ENCODE data around the gene KDM4B. TPM values are rescaled to one million over a fixed set of nuclear protein-coding genes. Genes with fewer than 3 reads are reported as not detected.

Gene KDM4B
- total and polyA plus RNA-seq, 12 donors: 12.4 to 35.8 (median 30.3) TPM

DNA sequence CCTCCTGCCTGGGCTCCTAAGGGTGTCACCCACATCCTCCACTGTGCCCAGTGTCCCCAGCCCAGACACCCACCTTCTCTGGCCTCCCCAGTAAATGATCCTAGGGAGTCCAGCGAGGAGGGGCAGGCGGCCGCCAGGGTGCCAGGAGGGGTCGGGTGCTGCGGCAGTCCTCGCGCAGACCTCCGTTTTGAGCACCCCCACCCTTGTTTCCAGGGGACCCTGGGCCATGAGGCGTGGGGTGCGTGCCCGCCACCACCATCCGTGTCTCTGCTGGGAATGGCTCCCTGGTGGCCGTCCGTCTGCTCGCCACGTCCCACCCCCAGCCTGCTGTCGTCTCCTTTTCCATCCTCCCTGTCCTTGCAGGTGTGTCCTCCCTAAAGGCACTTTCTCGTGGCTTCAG is 133.0 kb downstream of the KDM4B start:
- Histone ChIP-seq H3K4me1 (peaks cover 6 to 45% (median 34%) of the 10 kb centered on the region in 9 donors), H3K36me3 (peaks cover 0 to 47% (median 17%) of the 10 kb centered on the region in 9 donors), H3K4me3 (no peak overlapping the region), H3K27me3 (no peaks in the 10 kb centered on the region), H3K9me3 (peaks cover 0 to 32% (median 16%) of the 10 kb centered on the region in 11 donors), H3K27ac (peak overlapping the region in 2 of 10 donors; percentile 71 to 82)
- TF ChIP-seq, protein P1, sequence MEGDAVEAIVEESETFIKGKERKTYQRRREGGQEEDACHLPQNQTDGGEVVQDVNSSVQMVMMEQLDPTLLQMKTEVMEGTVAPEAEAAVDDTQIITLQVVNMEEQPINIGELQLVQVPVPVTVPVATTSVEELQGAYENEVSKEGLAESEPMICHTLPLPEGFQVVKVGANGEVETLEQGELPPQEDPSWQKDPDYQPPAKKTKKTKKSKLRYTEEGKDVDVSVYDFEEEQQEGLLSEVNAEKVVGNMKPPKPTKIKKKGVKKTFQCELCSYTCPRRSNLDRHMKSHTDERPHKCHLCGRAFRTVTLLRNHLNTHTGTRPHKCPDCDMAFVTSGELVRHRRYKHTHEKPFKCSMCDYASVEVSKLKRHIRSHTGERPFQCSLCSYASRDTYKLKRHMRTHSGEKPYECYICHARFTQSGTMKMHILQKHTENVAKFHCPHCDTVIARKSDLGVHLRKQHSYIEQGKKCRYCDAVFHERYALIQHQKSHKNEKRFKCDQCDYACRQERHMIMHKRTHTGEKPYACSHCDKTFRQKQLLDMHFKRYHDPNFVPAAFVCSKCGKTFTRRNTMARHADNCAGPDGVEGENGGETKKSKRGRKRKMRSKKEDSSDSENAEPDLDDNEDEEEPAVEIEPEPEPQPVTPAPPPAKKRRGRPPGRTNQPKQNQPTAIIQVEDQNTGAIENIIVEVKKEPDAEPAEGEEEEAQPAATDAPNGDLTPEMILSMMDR (IDR thresholded peaks at IDR 0.05): no peak
- intact Hi-C loops (cut with DNase I): no loop called here
- DNase-seq: no peak
- WGBS, 2 donors: 97% methylated on average over 18 of the region's 18 CpGs
- ATAC-seq: no peak

DNA sequence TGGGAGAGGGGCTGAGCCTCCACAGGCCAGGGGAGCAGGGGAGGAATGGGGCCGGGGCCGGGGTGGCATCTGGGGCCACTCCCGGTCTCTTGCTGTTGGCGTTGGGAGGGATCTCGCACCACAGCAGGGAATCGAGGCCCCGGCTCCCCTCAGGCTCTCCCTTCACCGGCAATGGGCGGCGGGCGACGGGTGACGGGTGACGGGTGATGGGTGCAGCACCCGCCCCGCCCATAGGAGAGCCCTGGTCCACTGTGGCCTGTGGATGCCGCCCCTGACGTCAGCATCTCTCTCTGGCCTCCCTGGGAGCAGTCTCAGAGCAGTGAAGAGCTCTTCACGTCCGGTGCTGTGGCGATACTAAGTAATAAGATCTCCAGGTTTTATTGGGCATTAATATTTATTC is 133.6 kb downstream of the KDM4B start:
- Histone ChIP-seq H3K27ac (peak overlapping the region in 7 of 10 donors; percentile 9 to 82 (median 61)), H3K4me1 (peaks cover 6 to 52% (median 39%) of the 10 kb centered on the region in 9 donors), H3K36me3 (peaks cover 0 to 47% (median 17%) of the 10 kb centered on the region in 9 donors), H3K4me3 (no peak overlapping the region), H3K9me3 (peaks cover 0 to 28% (median 16%) of the 10 kb centered on the region in 11 donors), H3K27me3 (no peaks in the 10 kb centered on the region)
- DNase-seq: no peak
- WGBS, 2 donors: 90 to 91% methylated on average over 21 of the region's 21 CpGs
- peak in 1 of 8 donors; percentile 14 for ATAC-seq
- TF ChIP-seq, protein P1 (IDR thresholded peaks at IDR 0.05): no peak
- intact Hi-C loops (cut with DNase I): no loop called here

DNA sequence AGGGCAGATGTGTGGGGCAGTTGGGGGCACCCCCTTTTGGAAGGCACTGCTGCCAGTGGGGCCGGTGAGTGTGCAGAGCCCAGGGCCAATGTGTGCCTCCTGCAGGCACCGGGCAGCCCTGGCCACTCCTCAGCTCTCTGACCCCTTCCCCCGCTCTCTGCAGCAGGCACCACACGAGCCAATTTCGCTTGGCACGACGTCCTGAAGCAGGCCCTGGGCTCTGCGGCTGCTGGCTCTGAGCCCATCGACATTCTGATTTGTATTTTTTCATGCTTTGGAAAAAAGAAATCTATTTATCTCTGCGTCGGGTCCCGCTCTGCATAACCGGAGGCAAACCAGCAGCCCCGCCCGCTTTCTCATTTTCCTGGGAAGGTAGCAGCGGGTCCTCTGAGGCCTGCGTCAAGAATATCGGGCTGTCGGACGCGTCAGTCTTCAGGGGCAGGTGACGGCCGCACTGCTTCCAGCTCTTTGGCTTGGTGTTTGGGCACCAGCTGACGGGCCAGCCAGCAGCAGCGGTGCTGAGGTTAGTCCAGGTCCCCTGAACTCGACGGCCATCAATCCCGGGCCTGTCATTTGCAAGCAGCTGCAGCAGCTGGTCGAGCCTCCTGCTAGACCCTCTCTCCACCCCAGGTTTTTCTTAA is 134.3 kb downstream of the KDM4B start:
- intact Hi-C loops (cut with DNase I): no loop called here
- Histone ChIP-seq H3K4me1 (peaks cover 6 to 58% (median 46%) of the 10 kb centered on the region in 9 donors), H3K4me3 (no peak overlapping the region), H3K9me3 (peaks cover 0 to 23% (median 16%) of the 10 kb centered on the region in 11 donors), H3K27ac (peak overlapping the region in 9 of 10 donors; percentile 17 to 82 (median 61)), H3K36me3 (peaks cover 0 to 45% (median 17%) of the 10 kb centered on the region in 9 donors), H3K27me3 (no peaks in the 10 kb centered on the region)
- peak; percentile 63 to 70 for DNase-seq
- ATAC-seq: peak; percentile 64 to 88 (median 76)
- WGBS, 2 donors: 38 to 47% methylated on average over 29 of the region's 29 CpGs
- TF ChIP-seq, protein P1 (IDR thresholded peaks at IDR 0.05): no peak

DNA sequence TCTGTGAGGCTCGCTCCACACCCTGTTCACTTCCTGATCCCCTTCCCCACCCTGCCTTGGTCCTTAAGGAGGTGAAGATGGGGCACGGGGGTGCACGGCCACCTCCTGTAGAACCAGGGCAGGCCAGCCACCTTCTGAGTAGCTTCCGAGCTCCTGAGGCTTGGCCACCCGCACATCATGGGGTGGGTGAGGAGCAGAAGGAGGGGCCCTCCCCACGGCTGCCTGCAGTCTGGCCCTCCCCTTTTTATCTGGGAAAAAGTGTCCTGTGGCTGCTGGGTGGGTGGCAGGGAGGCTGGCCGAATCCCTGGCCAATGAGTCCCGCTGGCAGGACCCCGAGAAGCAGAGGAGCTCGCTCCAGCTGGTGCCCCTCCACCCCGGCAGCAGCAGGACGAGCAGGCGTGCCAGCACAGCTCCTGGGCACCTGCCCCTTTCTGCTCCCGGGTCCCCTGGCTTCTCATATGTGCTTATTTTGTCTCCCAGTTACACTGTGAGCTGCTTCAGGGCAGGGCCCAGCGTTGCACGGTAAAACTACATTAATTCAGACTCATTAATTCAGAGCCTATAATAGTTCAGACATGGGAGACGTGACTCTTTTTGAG is 135.0 kb downstream of the KDM4B start:
- ATAC-seq (peak in 5 of 8 donors; percentile 5 to 29 (median 18)), DNase-seq (no peak)
- TF ChIP-seq, protein P1 (IDR thresholded peaks at IDR 0.05): no peak
- Histone ChIP-seq H3K27ac (peak overlapping the region in 9 of 10 donors; percentile 17 to 82 (median 61)), H3K9me3 (peaks cover 0 to 16% (median 13%) of the 10 kb centered on the region in 11 donors), H3K27me3 (no peaks in the 10 kb centered on the region), H3K36me3 (peaks cover 0 to 38% (median 11%) of the 10 kb centered on the region in 9 donors), H3K4me3 (no peak overlapping the region), H3K4me1 (peaks cover 6 to 60% (median 46%) of the 10 kb centered on the region in 9 donors)
- intact Hi-C loops (cut with DNase I): no loop called here
- WGBS, 2 donors: 55 to 62% methylated on average over 17 of the region's 17 CpGs

All from heart right ventricle (tissue), 16 donors.